Activated CD4-positive, CD25-positive, alpha-beta regulatory T cell treated with anti-CD3 and anti-CD28 coated beads, Interleukin-2, amount 50 U/mL, for 24 hours (primary cell): ENCODE data around the gene RABAC1.

ENCODE experiments used
- ATAC-seq, 2 donors: fragments of 150-1000 bp; cut with Tn5 transposase; one replicate each; pipeline ENCODE4 v1.10.0; 2021; ENCODE audit warnings: mild to moderate bottlenecking in 1 of 2, moderate library complexity in 1 of 2

RABAC1 gene

GRCh38 chr19:41913538-41914423 lies 45.3 kb downstream of the RABAC1 start:
- ATAC-seq: peak; percentile 4 to 5

- peak; percentile 5 to 11 for ATAC-seq
Observed at GRCh38 chr19:41912899-41913537, 46.1 kb downstream of the RABAC1 start.

- no peak for ATAC-seq
Observed at GRCh38 chr19:41911889-41912731, 47.0 kb downstream of the RABAC1 start.

DNA sequence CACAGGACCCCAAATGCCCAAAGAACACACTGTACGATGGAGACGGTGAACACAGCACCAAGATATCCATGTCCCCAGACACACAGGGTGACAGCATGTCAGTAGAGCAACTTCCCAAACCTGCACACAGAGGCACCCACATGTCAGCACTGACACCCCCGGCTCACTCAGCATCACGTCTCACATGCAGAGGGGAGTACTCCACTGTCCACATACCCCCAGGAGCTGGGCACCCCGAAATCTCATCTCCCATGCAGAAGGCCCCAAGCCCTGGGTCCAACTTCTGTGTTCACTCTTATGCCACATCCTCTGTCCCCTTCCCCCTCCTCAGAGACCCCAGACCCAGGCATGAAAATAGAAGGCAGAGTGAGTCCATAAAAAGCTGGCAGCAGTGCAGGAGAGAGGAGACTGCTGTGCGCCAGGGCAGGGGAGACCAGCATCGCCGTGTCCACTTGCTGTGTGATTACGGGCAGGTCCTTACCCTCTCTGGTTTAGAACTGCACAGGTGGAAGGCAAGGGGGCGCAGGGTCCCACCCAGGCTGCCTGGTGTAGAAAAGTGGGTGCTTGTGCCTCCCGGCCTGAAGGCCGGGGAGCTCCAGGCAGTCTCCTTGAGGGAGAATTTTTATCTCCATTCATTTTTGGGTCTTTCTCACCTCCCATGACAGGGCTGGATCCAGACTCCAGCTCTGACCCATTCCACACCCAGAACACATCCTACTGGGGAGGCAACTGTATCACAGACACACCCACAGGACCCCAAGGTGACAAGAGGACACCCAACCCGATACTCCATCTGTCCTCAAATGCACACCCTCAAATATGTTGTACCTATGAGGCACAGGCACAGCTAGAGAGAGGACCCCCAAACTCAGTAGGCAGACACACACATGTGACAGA lies 47.9 kb downstream of the RABAC1 start:
- no peak for ATAC-seq

DNA sequence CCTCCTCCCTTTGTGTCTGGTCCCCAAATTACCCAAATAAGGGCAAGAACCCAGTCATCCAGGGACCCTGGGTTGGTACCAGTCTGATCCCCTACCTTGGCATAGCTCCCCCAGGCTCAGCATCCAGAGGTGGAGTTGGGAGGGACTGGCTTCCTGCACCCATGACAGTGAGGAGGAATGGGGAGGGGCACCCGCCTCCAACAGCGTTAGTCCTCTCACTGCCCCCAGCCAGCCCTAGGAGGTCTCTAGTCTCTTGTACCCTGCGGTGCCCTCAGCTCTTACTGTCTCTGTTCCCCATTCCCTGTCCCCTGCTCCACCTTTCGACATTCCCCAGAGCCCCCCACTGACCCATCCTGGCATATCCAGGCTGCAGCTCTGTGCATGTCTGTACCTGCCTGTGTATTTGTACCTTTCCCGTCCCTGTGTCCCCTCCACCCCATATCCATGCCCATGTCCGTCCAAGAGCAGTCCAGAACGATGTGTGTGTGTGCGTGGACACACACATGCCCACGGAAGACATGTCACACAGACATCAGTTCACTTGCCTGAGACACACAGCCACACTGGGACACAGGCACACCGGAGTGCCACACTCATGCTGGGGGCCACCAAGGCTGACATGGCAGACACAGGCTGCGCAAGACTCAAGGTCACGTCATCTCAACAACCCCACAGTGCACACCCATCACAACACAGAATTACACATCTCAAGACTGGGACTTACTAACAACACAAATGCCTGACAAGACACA lies 48.7 kb downstream of the RABAC1 start:
- no peak for ATAC-seq

- no peak for ATAC-seq
Observed at GRCh38 chr19:41909706-41910105, 49.4 kb downstream of the RABAC1 start.

GRCh38 chr19:41908724-41909464 lies 50.2 kb downstream of the RABAC1 start:
- no peak for ATAC-seq

- no peak for ATAC-seq
Observed at GRCh38 chr19:41907994-41908615, 51.0 kb downstream of the RABAC1 start.

GRCh38 chr19:41906916-41907680 lies 52.0 kb downstream of the RABAC1 start:
- ATAC-seq: no peak
